MM.1S (cell line): ENCODE results near the gene TUBGCP6.

Experiments
- CTCF ChIP-seq: fragments of 300-600 bp; sonication (generic); IDR thresholded peaks from 2 replicates; pipeline ENCODE4 v1.5.1; 2016; ENCODE audit warnings: antibody characterized with exemption, low read length, mixed read lengths
- EZH2 ChIP-seq: fragments of 300-600 bp; sonication (generic); optimal IDR thresholded peaks from 2 replicates; pipeline ENCODE3; 2017; ENCODE audit warnings: low read depth, mild to moderate bottlenecking, antibody characterized with exemption, low read length, mixed read lengths

DNA sequence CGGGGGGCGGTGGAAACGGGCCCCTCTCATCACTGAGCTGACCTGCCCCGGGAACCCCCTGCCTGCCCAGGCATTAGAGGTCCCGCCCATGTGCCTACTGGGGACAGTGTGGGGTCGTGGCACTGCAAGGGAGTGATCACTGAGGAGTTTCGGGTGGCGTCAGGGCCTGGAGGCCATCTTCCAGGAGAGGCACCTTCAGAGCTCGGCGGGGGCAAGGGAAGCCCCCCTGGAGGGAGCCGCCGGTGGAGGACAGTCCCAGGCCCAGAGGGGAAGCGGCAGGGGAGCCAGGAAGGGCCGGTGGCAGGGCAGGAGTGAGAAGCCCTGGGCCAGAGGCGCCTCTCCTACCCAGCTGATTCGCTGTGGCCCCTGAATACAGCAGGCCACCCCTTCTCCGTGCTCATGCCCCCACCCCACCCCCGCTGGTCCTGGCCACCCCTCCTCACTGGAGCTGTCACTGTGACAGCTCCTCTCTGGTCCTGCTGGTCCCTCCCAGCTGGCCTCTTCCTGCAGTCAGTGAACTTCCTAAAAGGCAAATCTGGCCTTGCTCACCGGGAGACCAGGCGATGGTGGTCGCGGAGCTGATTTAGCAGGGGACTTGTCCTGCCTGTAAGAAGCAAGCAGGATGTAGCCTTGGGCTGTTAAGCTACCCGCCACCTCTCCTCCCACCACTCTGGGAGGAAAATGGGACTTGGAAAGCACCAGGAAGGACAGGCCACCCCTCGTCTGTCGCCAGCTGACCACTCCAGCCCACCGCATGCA lies 27.4 kb upstream of the TUBGCP6 start:
- TF ChIP-seq CTCF (no peak), EZH2 (no peak)
